Measurements from ENCODE around the gene RBMX. TPM values are rescaled to one million over a fixed set of nuclear protein-coding genes. Genes with fewer than 3 reads are reported as not detected.
A peak's percentile ranks its signal among the peaks of the same experiment; 100 is the strongest.
"Not testable (repeated sequence)": the region's sequence is repeated elsewhere in the genome, so short reads cannot be mapped to it uniquely, and the experiment has no call there.

Gene RBMX
- total and polyA plus RNA-seq, 2 donors (not counting 3 experiments of a cell fraction or from before 2014, with no cell fraction given): 117 to 235 TPM

- intact Hi-C loops (cut with micrococcal nuclease): no loop called here
- no peak for DNase-seq (ENCODE audit: low read depth, low spot score)
- H3K27me3 ChIP-seq (ENCODE audit: control insufficient read depth in 2 of 2, insufficient read depth in 2 of 2, low read length in 2 of 2): no peaks in the 10 kb centered on the region
- no peaks in the 10 kb centered on the region for H3K9me1 ChIP-seq (replicated peaks; ENCODE audit: control insufficient read depth, extremely low read depth, insufficient read depth, low read length)
- no peaks in the 10 kb centered on the region for H4K20me1 ChIP-seq (replicated peaks; ENCODE audit: control insufficient read depth, extremely low read depth, insufficient read depth, low read length)
- no peak overlapping the region for H3K9ac ChIP-seq (replicated peaks; ENCODE audit: extremely low read depth, insufficient read depth, low read length)
- H2AFZ ChIP-seq (ENCODE audit: low read depth, low read length): no peak overlapping the region
- TF ChIP-seq JUN (IDR thresholded peaks at IDR 0.05; ENCODE audit: borderline replicate concordance, insufficient read depth, insufficient read length, low read depth): no peak
- TF ChIP-seq POLR2A (IDR thresholded peaks at IDR 0.05; ENCODE audit: low read depth, low read length): no peak
- no peak for TF ChIP-seq MAX (IDR thresholded peaks at IDR 0.05; ENCODE audit: insufficient read depth, insufficient read length)
- no peak for TF ChIP-seq MYC (IDR thresholded peaks at IDR 0.05; ENCODE audit: low read depth, low read length)
- TF ChIP-seq EZH2 (IDR thresholded peaks at IDR 0.05; ENCODE audit: borderline replicate concordance, low read depth, low read length, severe bottlenecking): no peak
- no peak for TF ChIP-seq POLR2AphosphoS5 (IDR thresholded peaks at IDR 0.05; ENCODE audit: insufficient read depth, low read depth, low read length)
- TF ChIP-seq GATA2 (IDR thresholded peaks at IDR 0.05; ENCODE audit: insufficient read depth, insufficient read length, low read depth, low read length): no peak
- TF ChIP-seq FOS (IDR thresholded peaks at IDR 0.05; ENCODE audit: borderline replicate concordance, insufficient read depth, low read length): no peak
- TF ChIP-seq, protein P1, sequence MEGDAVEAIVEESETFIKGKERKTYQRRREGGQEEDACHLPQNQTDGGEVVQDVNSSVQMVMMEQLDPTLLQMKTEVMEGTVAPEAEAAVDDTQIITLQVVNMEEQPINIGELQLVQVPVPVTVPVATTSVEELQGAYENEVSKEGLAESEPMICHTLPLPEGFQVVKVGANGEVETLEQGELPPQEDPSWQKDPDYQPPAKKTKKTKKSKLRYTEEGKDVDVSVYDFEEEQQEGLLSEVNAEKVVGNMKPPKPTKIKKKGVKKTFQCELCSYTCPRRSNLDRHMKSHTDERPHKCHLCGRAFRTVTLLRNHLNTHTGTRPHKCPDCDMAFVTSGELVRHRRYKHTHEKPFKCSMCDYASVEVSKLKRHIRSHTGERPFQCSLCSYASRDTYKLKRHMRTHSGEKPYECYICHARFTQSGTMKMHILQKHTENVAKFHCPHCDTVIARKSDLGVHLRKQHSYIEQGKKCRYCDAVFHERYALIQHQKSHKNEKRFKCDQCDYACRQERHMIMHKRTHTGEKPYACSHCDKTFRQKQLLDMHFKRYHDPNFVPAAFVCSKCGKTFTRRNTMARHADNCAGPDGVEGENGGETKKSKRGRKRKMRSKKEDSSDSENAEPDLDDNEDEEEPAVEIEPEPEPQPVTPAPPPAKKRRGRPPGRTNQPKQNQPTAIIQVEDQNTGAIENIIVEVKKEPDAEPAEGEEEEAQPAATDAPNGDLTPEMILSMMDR (IDR thresholded peaks at IDR 0.05; ENCODE audit: extremely low read depth in 1 of 2, insufficient read depth in 1 of 2, low read depth in 1 of 2, low read length in 2 of 2): no peak
- BruUV-seq (replicated peaks): no TSS peak
- H3K4me2 ChIP-seq (ENCODE audit: insufficient read depth, low read length): no peak overlapping the region
- H3K4me3 ChIP-seq (replicated peaks in 1 of 3; ENCODE audit: insufficient read depth in 1 of 3, low read depth in 1 of 3, low read length in 3 of 3): no peak overlapping the region
- no peaks in the 10 kb centered on the region for H3K4me1 ChIP-seq (ENCODE audit: control insufficient read depth, extremely low read depth, insufficient read depth, low read length)
- POLR2A ChIA-PET: no interaction called here
- peak; percentile 28 for FAIRE-seq
- no peak overlapping the region for H3K27ac ChIP-seq (ENCODE audit: insufficient read depth, low read depth, low read length)
- H3K9me3 ChIP-seq (replicated peaks; ENCODE audit: control insufficient read depth, insufficient read depth, low read length): no peaks in the 10 kb centered on the region
- H3K36me3 ChIP-seq (ENCODE audit: control insufficient read depth in 2 of 2, extremely low read depth in 1 of 2, insufficient read depth in 2 of 2, low read length in 2 of 2): no peaks in the 10 kb centered on the region
- no peaks in the 10 kb centered on the region for H3K79me2 ChIP-seq (ENCODE audit: control insufficient read depth, insufficient read depth, low read length)
- dilution Hi-C loops (cut with MboI; ENCODE audit: extremely low pct_ligation_motif_present, low sequenced_read_pairs): no loop called here
- CTCF ChIA-PET: no interaction called here
Measured at GRCh38 chrX:136916827-136917226, 36.3 kb upstream of the RBMX start.

DNA sequence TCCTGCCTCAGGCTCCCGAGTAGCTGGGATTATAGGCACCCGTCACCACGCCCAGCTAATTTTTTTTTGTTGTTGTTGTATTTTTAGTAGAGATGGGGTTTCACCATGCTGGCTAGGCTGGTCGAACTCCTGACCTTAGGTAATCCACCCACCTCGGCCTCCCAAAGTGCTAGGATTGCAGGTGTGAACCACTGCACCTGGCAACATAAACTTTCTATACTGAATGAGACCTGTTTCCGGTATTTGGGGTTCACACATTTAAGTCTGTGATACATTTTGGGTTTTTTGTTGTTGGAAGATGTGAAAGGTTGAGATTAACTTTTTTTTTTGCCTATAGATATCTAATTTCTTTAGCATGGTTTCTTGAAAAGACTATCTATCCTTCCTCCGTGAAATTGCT lies 31.1 kb upstream of the RBMX start:
- intact Hi-C loops (cut with micrococcal nuclease): loop anchor here (5.0 kb wide), 1 partner anchor 144 kb away; no protein-coding TSS in a partner anchor
- H3K27me3 ChIP-seq (ENCODE audit: control insufficient read depth in 2 of 2, insufficient read depth in 2 of 2, low read length in 2 of 2); H3K36me3 ChIP-seq (ENCODE audit: control insufficient read depth in 2 of 2, extremely low read depth in 1 of 2, insufficient read depth in 2 of 2, low read length in 2 of 2); FAIRE-seq; H3K4me2 ChIP-seq (ENCODE audit: insufficient read depth, low read length); H3K9ac ChIP-seq (replicated peaks; ENCODE audit: extremely low read depth, insufficient read depth, low read length); POLR2A ChIA-PET; BruUV-seq (replicated peaks); H3K4me3 ChIP-seq (replicated peaks in 1 of 3; ENCODE audit: insufficient read depth in 1 of 3, low read depth in 1 of 3, low read length in 3 of 3); DNase-seq (ENCODE audit: low read depth, low spot score); H2AFZ ChIP-seq (ENCODE audit: low read depth, low read length); CTCF ChIA-PET; H3K79me2 ChIP-seq (ENCODE audit: control insufficient read depth, insufficient read depth, low read length); H3K27ac ChIP-seq (ENCODE audit: insufficient read depth, low read depth, low read length); H3K9me3 ChIP-seq (replicated peaks; ENCODE audit: control insufficient read depth, insufficient read depth, low read length); dilution Hi-C loops (cut with MboI; ENCODE audit: extremely low pct_ligation_motif_present, low sequenced_read_pairs); H4K20me1 ChIP-seq (replicated peaks; ENCODE audit: control insufficient read depth, extremely low read depth, insufficient read depth, low read length); H3K4me1 ChIP-seq (ENCODE audit: control insufficient read depth, extremely low read depth, insufficient read depth, low read length); H3K9me1 ChIP-seq (replicated peaks; ENCODE audit: control insufficient read depth, extremely low read depth, insufficient read depth, low read length): not testable (repeated sequence)

Measured in endothelial cell of umbilical vein (primary cell).